RWPE1 (cell line): ENCODE measurements around the gene LCAT.
"Not testable (repeated sequence)": the region's sequence is repeated elsewhere in the genome, so short reads cannot be mapped to it uniquely, and the experiment has no call there.

Source experiments
- CTCF ChIA-PET: fragments of 350-600 bp; sonication (Branson Sonifier 250); formaldehyde crosslinking; extraction: SDS; loops from one replicate; lab custom pipeline; 2021; lab: Yijun Ruan, JAX
- POLR2A ChIA-PET: fragments of 400-600 bp; formaldehyde crosslinking; extraction: SDS; loops from one replicate; lab custom pipeline; 2020; ENCODE audit warnings: antibody characterized with exemption; ENCODE audit not compliant: low non-redundant PET; lab: Yijun Ruan, JAX
- DNase-seq: peaks from one replicate; pipeline ENCODE4 v3.0.0; 2012; ENCODE audit warnings: low spot score
- H3K27ac ChIP-seq: fragments of 450-650 bp; 2 replicates; pipeline ENCODE4 v1.5.1; 2017
- CTCF ChIP-seq: fragments of 450-650 bp; conservative IDR thresholded peaks from 2 replicates; pipeline ENCODE4 v1.5.1; 2017; ENCODE audit warnings: low read depth, mild to moderate bottlenecking

The LCAT gene

GRCh38 chr16:67939507-67940445 is 4.1 kb downstream of the LCAT start:
- TF ChIP-seq CTCF: no peak
- ChIA-PET CTCF (interaction anchor here (0.6 to 1.1 kb wide), 2 partner anchors 23 to 34 kb away, joined by 3 to 5 read pairs; no protein-coding TSS in a partner anchor), POLR2A (interaction anchor here (0.7 kb wide), 1 partner anchor 23 kb away, joined by 3 read pairs; no protein-coding TSS in a partner anchor)
- no peak for DNase-seq
- peak overlapping the region; percentile 64 for H3K27ac ChIP-seq

DNA sequence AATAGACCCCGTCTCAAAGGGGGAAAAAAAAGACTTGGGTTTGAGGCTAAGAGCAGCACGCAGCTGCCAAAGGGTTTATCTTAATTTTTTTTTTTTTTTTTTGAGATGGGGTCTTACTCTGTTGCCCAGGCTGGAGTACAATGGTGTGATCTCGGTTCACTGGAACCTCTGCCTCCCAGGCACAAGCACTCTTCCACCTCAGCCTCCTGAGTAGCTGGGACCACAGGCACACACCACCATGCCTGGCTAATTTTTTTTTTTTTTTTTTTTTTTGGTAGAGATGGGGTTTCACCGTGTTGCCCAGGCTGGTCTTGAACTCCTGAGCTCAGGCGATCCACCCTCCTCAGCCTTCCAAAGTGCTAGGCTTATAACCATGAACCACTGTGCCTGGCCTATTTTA is 6.2 kb downstream of the LCAT start:
- POLR2A ChIA-PET, DNase-seq, CTCF ChIA-PET: not testable (repeated sequence)
- peak overlapping the region; percentile 93 for H3K27ac ChIP-seq

DNA sequence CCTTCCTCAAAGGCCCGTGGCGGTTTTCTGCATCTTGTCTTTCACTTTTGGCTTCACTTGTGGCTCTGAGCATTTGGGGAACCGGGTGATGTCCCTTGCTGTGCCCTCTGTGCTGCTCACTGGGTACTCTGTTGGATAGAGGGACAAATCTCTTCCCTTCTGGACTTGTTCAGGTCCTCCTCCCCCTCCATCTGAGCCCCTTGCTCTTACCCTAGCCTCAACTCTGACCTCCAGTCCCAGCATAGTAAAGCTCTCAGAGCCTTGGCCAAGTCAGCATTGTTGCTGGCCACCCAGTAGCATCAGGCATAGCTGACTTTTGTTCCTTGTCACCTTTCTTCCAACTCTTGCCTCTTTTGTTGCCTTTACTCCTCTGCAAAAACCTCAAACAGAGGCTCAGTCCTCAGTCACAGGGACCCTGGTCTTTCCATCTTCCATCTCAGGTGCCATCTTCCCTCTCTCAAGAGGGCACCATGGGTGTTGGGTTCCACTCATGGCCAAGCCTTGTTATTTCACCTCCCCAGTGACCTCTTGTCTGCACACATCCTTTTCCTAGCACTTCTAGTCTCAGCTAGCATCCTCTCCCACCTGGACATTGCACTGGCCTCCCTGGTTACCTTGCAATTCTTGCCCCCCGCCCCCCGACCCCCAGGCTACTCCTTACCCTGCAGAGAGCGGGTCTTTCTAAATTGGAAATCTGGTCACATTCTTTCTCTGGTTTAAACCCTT is 6.9 kb downstream of the LCAT start:
- ChIA-PET CTCF (interaction anchor here (0.6 to 1.9 kb wide), 3 partner anchors 53 to 104 kb away, joined by 4 to 7 read pairs (median 4); partner anchors contain the start of gene NRN1L), POLR2A (no interaction called here)
- no peak for TF ChIP-seq CTCF
- no peak for DNase-seq
- H3K27ac ChIP-seq: peak overlapping the region; percentile 93

GRCh38 chr16:67936124-67936879 is 7.6 kb downstream of the LCAT start, which contains the start of gene PSMB10:
Gene PSMB10, minus strand, starts transcription at chr16:67936850. Its CDS starts 101 bp downstream, at chr16:67936749.
- POLR2A ChIA-PET: no interaction called here
- CTCF ChIA-PET: interaction anchor here (1.1 to 1.9 kb wide), 3 partner anchors 52 to 120 kb away, joined by 3 to 7 read pairs (median 4); partner anchors contain the start of gene NRN1L
- DNase-seq: peak; percentile 51
- TF ChIP-seq CTCF: no peak
- peak within 1 kb of the TSS; percentile 93 for H3K27ac ChIP-seq

GRCh38 chr16:67935402-67936123 is 8.4 kb downstream of the LCAT start:
- peak; percentile 99 for DNase-seq
- peak overlapping the region; percentile 93 for H3K27ac ChIP-seq
- CTCF ChIA-PET: interaction anchor here (1.1 to 1.9 kb wide), 3 partner anchors 52 to 119 kb away, joined by 3 to 7 read pairs (median 4); partner anchors contain the start of gene NRN1L
- POLR2A ChIA-PET: no interaction called here
- no peak for TF ChIP-seq CTCF

DNA sequence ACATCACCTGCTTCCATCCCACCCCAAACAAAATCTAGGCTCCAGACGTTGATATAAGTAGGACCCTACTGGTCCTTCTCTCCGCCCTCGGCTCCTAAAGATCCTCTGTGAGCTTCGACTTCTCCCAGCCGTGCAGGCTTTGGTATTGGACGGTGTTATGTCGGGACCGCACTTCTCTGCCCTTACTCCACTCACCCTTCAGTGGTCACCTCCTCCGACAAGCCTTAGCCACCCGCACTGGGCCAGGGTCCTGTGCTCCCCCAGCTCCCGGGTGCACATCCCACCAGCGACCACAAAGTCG is 8.9 kb downstream of the LCAT start:
- peak overlapping the region; percentile 93 for H3K27ac ChIP-seq
- TF ChIP-seq CTCF: no peak
- ChIA-PET POLR2A (no interaction called here), CTCF (interaction anchor here (1.0 to 2.7 kb wide), 2 partner anchors 9 to 51 kb away, joined by 4 to 15 read pairs; no protein-coding TSS in a partner anchor)
- no peak for DNase-seq
